Neural cell (in vitro differentiated cells): ENCODE measurements around the gene TMEM135. TPM values are rescaled to one million over a fixed set of nuclear protein-coding genes. Genes with fewer than 3 reads are reported as not detected.

ENCODE experiments used
- H2AFZ ChIP-seq: fragments of 200-600, 300-800 bp; sonication (generic), shearing (Covaris generic); 2 replicates; pipeline ENCODE4 v1.6.0; 2014; ENCODE audit warnings: low read depth, mild to moderate bottlenecking, antibody characterized with exemption, low read length, moderate library complexity
- H3F3A ChIP-seq: fragments of 200-600 bp; shearing (Covaris generic); 2 replicates; pipeline ENCODE4 v1.6.1; 2016; ENCODE audit warnings: mild to moderate bottlenecking, moderate library complexity, mixed read lengths, antibody characterized with exemption, low read length; ENCODE audit not compliant: insufficient read depth, poor library complexity, severe bottlenecking
- H3K27ac ChIP-seq: fragments of 200-600, 300-800 bp; sonication (generic), shearing (Covaris generic); 2 replicates; pipeline ENCODE4 v1.5.1; 2014; ENCODE audit warnings: mild to moderate bottlenecking, low read length, moderate library complexity
- H3K27me3 ChIP-seq: fragments of 300-800, 200-600 bp; sonication (generic), shearing (Covaris generic); 2 replicates; pipeline ENCODE4 v1.6.0; 2014; ENCODE audit warnings: mild to moderate bottlenecking, low read depth, low read length, moderate library complexity; ENCODE audit not compliant: insufficient read depth
- H3K36me3 ChIP-seq: fragments of 300-800, 200-600 bp; sonication (generic), shearing (Covaris generic); 2 replicates; pipeline ENCODE4 v1.5.1; 2014; ENCODE audit warnings: mild to moderate bottlenecking, antibody characterized with exemption, low read length, moderate library complexity; ENCODE audit not compliant: insufficient read depth
- H3K4me2 ChIP-seq: fragments of 300-800, 200-600 bp; sonication (generic), shearing (Covaris generic); 2 replicates; pipeline ENCODE4 v1.6.0; 2014; ENCODE audit warnings: mild to moderate bottlenecking, low read length
- H3K4me3 ChIP-seq: fragments of 300-800, 200-600 bp; sonication (generic), shearing (Covaris generic); 2 replicates; pipeline ENCODE4 v1.5.1; 2014; ENCODE audit warnings: mild to moderate bottlenecking, low read length, moderate library complexity
- H3K79me2 ChIP-seq: fragments of 200-600 bp; shearing (Covaris generic); replicated peaks from 2 replicates; pipeline ENCODE4 v1.6.0; 2014; ENCODE audit warnings: mild to moderate bottlenecking, low read length, moderate library complexity; ENCODE audit not compliant: insufficient read depth
- H3K9ac ChIP-seq: fragments of 300-800, 200-600 bp; sonication (generic), shearing (Covaris generic); 2 replicates; pipeline ENCODE4 v1.6.1; 2016; ENCODE audit warnings: mild to moderate bottlenecking, low read length, mixed read lengths
- H3K9me2 ChIP-seq: fragments of 200-600 bp; shearing (Covaris generic); 2 replicates; pipeline ENCODE4 v1.6.1; 2016; ENCODE audit warnings: mild to moderate bottlenecking, low read length, mixed read lengths; ENCODE audit not compliant: insufficient read depth
- H3K9me3 ChIP-seq: fragments of 200-600, 300-800 bp; sonication (generic), shearing (Covaris generic); 2 replicates; pipeline ENCODE4 v1.6.1; 2016; ENCODE audit warnings: mild to moderate bottlenecking, mixed run types, low read length, moderate library complexity, mixed read lengths
- H4K20me1 ChIP-seq: fragments of 200-600 bp; shearing (Covaris generic); 2 replicates; pipeline ENCODE4 v1.6.1; 2016; ENCODE audit warnings: mild to moderate bottlenecking, mixed run types; ENCODE audit not compliant: insufficient read depth
- EP300 ChIP-seq: fragments of 450-650 bp; conservative IDR thresholded peaks from 2 replicates; pipeline ENCODE4 v1.6.1; 2014; ENCODE audit warnings: antibody characterized with exemption, mild to moderate bottlenecking, moderate library complexity; ENCODE audit not compliant: poor library complexity, severe bottlenecking
- EZH2 ChIP-seq: fragments of 200-600, 300-800 bp; shearing (Covaris generic), sonication (generic); IDR thresholded peaks from 2 replicates; pipeline ENCODE4 v1.6.1; 2014; ENCODE audit warnings: antibody characterized with exemption, low read length, borderline replicate concordance, mild to moderate bottlenecking; ENCODE audit not compliant: insufficient read depth, poor library complexity, severe bottlenecking
- RAD21 ChIP-seq: fragments of 450-650 bp; conservative IDR thresholded peaks from 2 replicates; pipeline ENCODE4 v1.6.1; 2014; ENCODE audit warnings: antibody characterized with exemption, mild to moderate bottlenecking, moderate library complexity
- REST ChIP-seq: IDR thresholded peaks from 2 replicates; pipeline ENCODE4 v1.6.1; 2012; ENCODE audit warnings: borderline replicate concordance
- SMC3 ChIP-seq: fragments of 450-650 bp; conservative IDR thresholded peaks from 2 replicates; pipeline ENCODE4 v1.6.1; 2014; ENCODE audit warnings: antibody characterized with exemption, mild to moderate bottlenecking, moderate library complexity; ENCODE audit not compliant: poor library complexity
- TAF1 ChIP-seq: IDR thresholded peaks from 2 replicates; pipeline ENCODE4 v1.6.1; 2012; ENCODE audit warnings: low read depth
- polyA plus RNA-seq: library from polyadenylated mRNA; depleted of rRNA; stranded (reverse); fragments of >200 nt; gene quantifications from 2 replicates; pipeline ENCODE4 v1.2.3, GENCODE V29; 2014
- TF ChIP-seq, protein P1 (sequence below): fragments of 450-650 bp; IDR thresholded peaks from 2 replicates; pipeline ENCODE4 v1.5.1; 2014; ENCODE audit warnings: antibody characterized with exemption, mild to moderate bottlenecking, moderate library complexity; ENCODE audit not compliant: poor library complexity, severe bottlenecking

The TMEM135 gene
- polyA plus RNA-seq, 1 donor from 2014 or later: 15.6 TPM

- H3K79me2 ChIP-seq: no peaks in the 10 kb centered on the region
- H3K27me3 ChIP-seq: no peaks in the 10 kb centered on the region
- H3K27ac ChIP-seq: no peak overlapping the region
- no peaks in the 10 kb centered on the region for H4K20me1 ChIP-seq
- H3K4me2 ChIP-seq: no peak overlapping the region
- H2AFZ ChIP-seq: no peak overlapping the region
- H3K9me3 ChIP-seq: no peaks in the 10 kb centered on the region
- H3K9me2 ChIP-seq: no peaks in the 10 kb centered on the region
- H3F3A ChIP-seq: no peaks in the 10 kb centered on the region
- no peak overlapping the region for H3K9ac ChIP-seq
- H3K36me3 ChIP-seq: no peaks in the 10 kb centered on the region
- TF ChIP-seq EP300 (no peak), REST (no peak)
- no peak overlapping the region for H3K4me3 ChIP-seq
Observed at GRCh38 chr11:86990031-86990430, 47.7 kb upstream of the TMEM135 start.

DNA sequence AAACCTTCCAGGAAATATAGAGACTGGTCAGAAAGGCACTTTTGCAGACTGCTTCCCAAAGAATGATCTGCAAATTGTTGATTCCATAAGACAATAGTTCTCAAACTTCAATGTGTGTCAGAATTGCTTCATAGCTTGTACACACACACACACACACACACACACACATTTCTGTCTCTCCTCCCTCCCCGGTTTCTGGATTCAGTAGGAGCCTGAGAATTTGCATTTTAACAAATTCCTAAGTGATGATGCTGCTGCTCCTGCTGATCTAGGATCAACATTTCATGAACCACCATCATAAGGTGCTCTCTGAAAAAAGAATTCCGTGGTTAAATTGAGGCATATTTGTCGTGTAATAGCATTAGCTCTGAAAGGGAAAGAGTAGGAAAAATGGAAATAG, 47.2 kb upstream of the TMEM135 start:
- TF ChIP-seq SMC3 (no peak), RAD21 (no peak), EZH2 (no peak), REST (no peak), TAF1 (no peak)
- TF ChIP-seq, protein P1, sequence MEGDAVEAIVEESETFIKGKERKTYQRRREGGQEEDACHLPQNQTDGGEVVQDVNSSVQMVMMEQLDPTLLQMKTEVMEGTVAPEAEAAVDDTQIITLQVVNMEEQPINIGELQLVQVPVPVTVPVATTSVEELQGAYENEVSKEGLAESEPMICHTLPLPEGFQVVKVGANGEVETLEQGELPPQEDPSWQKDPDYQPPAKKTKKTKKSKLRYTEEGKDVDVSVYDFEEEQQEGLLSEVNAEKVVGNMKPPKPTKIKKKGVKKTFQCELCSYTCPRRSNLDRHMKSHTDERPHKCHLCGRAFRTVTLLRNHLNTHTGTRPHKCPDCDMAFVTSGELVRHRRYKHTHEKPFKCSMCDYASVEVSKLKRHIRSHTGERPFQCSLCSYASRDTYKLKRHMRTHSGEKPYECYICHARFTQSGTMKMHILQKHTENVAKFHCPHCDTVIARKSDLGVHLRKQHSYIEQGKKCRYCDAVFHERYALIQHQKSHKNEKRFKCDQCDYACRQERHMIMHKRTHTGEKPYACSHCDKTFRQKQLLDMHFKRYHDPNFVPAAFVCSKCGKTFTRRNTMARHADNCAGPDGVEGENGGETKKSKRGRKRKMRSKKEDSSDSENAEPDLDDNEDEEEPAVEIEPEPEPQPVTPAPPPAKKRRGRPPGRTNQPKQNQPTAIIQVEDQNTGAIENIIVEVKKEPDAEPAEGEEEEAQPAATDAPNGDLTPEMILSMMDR: no peak
- no peaks in the 10 kb centered on the region for H3K36me3 ChIP-seq
- H3K9ac ChIP-seq: no peak overlapping the region
- no peaks in the 10 kb centered on the region for H4K20me1 ChIP-seq
- no peaks in the 10 kb centered on the region for H3F3A ChIP-seq
- no peak overlapping the region for H3K27ac ChIP-seq
- H2AFZ ChIP-seq: no peak overlapping the region
- H3K27me3 ChIP-seq: no peaks in the 10 kb centered on the region
- H3K4me3 ChIP-seq: no peak overlapping the region
- H3K79me2 ChIP-seq: no peaks in the 10 kb centered on the region
- H3K9me2 ChIP-seq: no peaks in the 10 kb centered on the region
- no peaks in the 10 kb centered on the region for H3K9me3 ChIP-seq
- no peak overlapping the region for H3K4me2 ChIP-seq
